GM12892 (cell line): ENCODE results near the gene C1GALT1.

Source experiments
- POLR2A ChIP-seq: IDR thresholded peaks from 2 replicates; pipeline ENCODE4 v1.6.1; 2011; ENCODE audit warnings: low read depth, low read length, control low read depth
- TAF1 ChIP-seq: IDR thresholded peaks from 2 replicates; pipeline ENCODE4 v1.6.1; 2011; ENCODE audit warnings: low read depth, mild to moderate bottlenecking, control low read depth, low read length, borderline replicate concordance

GRCh38 chr7:7138897-7139296 lies 43.4 kb upstream of the C1GALT1 start:
- TF ChIP-seq POLR2A (no peak), TAF1 (no peak)
